ENCODE data around the gene NOXO1.
"Not testable (repeated sequence)": the region's sequence is repeated elsewhere in the genome, so short reads cannot be mapped to it uniquely, and the experiment has no call there.

DNA sequence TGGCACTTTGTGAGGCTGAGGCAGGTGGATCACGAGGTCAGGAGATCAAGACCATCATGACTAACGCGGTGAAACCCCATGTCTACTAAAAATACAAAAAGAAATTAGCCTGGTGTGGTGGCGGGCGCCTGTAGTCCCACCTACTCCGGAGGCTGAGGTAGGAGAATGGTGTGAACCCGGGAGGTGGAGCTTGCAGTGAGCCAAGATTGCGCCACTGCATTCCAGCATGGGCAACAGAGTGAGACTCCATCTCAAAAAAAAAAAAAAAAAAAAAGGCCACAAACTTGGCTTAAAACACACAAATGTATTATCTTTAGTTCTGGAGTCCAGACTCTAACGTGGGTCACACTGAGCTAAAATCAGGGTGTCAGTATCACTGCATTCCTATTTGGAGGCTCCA, 30.5 kb upstream of the NOXO1 start:
- TF ChIP-seq POLR2A (IDR thresholded peaks at IDR 0.05; ENCODE audit: low read length); GATA1 (IDR thresholded peaks at IDR 0.05; ENCODE audit: low read depth, low read length): not testable (repeated sequence)
